Muscle of leg (tissue), 11 donors: Measurements from ENCODE around the gene ACTL7B. TPM values are rescaled to one million over a fixed set of nuclear protein-coding genes. Genes with fewer than 3 reads are reported as not detected.
"Not testable (repeated sequence)": the region's sequence is repeated elsewhere in the genome, so short reads cannot be mapped to it uniquely, and the experiment has no call there.

ENCODE experiments used
- DNase-seq: peaks from one replicate; pipeline ENCODE4 v3.0.0; 2013
- H3K27ac ChIP-seq: one replicate; pipeline ENCODE4 v1.5.1; 2013; ENCODE audit warnings: mild to moderate bottlenecking, low read length, control low read depth
- H3K27me3 ChIP-seq: one replicate; pipeline ENCODE4 v1.6.1; 2013; ENCODE audit warnings: low read length; ENCODE audit not compliant: control insufficient read depth, insufficient read depth
- H3K36me3 ChIP-seq: one replicate; pipeline ENCODE4 v1.6.1; 2013; ENCODE audit warnings: low read length; ENCODE audit not compliant: control insufficient read depth, insufficient read depth
- H3K4me1 ChIP-seq: one replicate; pipeline ENCODE4 v1.6.1; 2013; ENCODE audit warnings: low read length; ENCODE audit not compliant: control insufficient read depth, insufficient read depth
- H3K4me3 ChIP-seq: one replicate; pipeline ENCODE4 v1.5.1; 2013; ENCODE audit warnings: low read length, control low read depth
- H3K9me3 ChIP-seq: replicated peaks from 2 replicates; pipeline ENCODE4 v1.6.1; 2013; ENCODE audit warnings: low read depth, low read length; ENCODE audit not compliant: control insufficient read depth
- WGBS: methylation state at CpG from one replicate; pipeline ENCODE4 v1.1.5; 2013; ENCODE audit warnings: missing lambda C conversion rate; ENCODE audit not compliant: insufficient coverage; 5-methylcytosine and 5-hydroxymethylcytosine counted together
- polyA plus RNA-seq, 8 donors: library from polyadenylated mRNA; unstranded; fragments of 120-200 nt; gene quantifications; one replicate each; pipeline versions ENCODE4 v1.2.1 to v1.2.3, GENCODE V29; 2013; ENCODE audit warnings: inconsistent platforms in 1 of 8, low replicate concordance in 1 of 8; ENCODE audit not compliant: insufficient read length in 8 of 8, insufficient read depth in 1 of 8
- total RNA-seq: library from RNA; stranded (reverse); fragments of 120-200 nt; gene quantifications from one replicate; pipeline ENCODE4 v1.2.4, GENCODE V29; 2013

Gene ACTL7B
- total and polyA plus RNA-seq, 9 donors = not detected

- H3K27ac ChIP-seq, H3K9me3 ChIP-seq, H3K4me3 ChIP-seq, H3K27me3 ChIP-seq, H3K4me1 ChIP-seq: not testable (repeated sequence)
- DNase-seq = peak; percentile 6
- peaks cover 50% of the 10 kb centered on the region for H3K36me3 ChIP-seq
- WGBS = 65% methylated on average over 2 of the region's 3 CpGs
Measured at GRCh38 chr9:108886594-108887271, 30.9 kb upstream of the ACTL7B start.

- no peaks in the 10 kb centered on the region for H3K9me3 ChIP-seq
- no peaks in the 10 kb centered on the region for H3K27me3 ChIP-seq
- H3K4me3 ChIP-seq = no peak overlapping the region
- no peaks in the 10 kb centered on the region for H3K4me1 ChIP-seq
- WGBS = no CpG with 5 or more reads among the region's 1 CpG
- no peak overlapping the region for H3K27ac ChIP-seq
- peak; percentile 12 for DNase-seq
- H3K36me3 ChIP-seq = peaks cover 43% of the 10 kb centered on the region
Measured at GRCh38 chr9:108885643-108886348, 30.0 kb upstream of the ACTL7B start.

GRCh38 chr9:108884701-108885100, 28.9 kb upstream of the ACTL7B start:
- H3K36me3 ChIP-seq = peaks cover 44% of the 10 kb centered on the region
- no CpG with 5 or more reads among the region's 3 CpGs for WGBS
- no peak for DNase-seq

GRCh38 chr9:108883085-108883484, 27.3 kb upstream of the ACTL7B start:
- no peak overlapping the region for H3K27ac ChIP-seq
- no peaks in the 10 kb centered on the region for H3K27me3 ChIP-seq
- WGBS = 100% methylated on average over 2 of the region's 3 CpGs
- H3K9me3 ChIP-seq = no peaks in the 10 kb centered on the region
- no peak for DNase-seq
- H3K4me3 ChIP-seq = no peak overlapping the region
- H3K4me1 ChIP-seq = no peaks in the 10 kb centered on the region
- peaks cover 52% of the 10 kb centered on the region for H3K36me3 ChIP-seq

More at GRCh38 chr9:108884701-108885100, 28.9 kb upstream of the ACTL7B start:
- Histone ChIP-seq H3K4me3 (no peak overlapping the region), H3K27ac (no peak overlapping the region), H3K9me3 (no peaks in the 10 kb centered on the region), H3K4me1 (no peaks in the 10 kb centered on the region), H3K27me3 (no peaks in the 10 kb centered on the region)

GRCh38 chr9:108882052-108882888, 26.5 kb upstream of the ACTL7B start:
- H3K36me3 ChIP-seq = peaks cover 49% of the 10 kb centered on the region
- H3K9me3 ChIP-seq = no peaks in the 10 kb centered on the region
- H3K4me1 ChIP-seq = no peaks in the 10 kb centered on the region
- H3K27ac ChIP-seq = no peak overlapping the region
- no CpG with 5 or more reads among the region's 6 CpGs for WGBS
- H3K4me3 ChIP-seq = no peak overlapping the region
- H3K27me3 ChIP-seq = no peaks in the 10 kb centered on the region
- no peak for DNase-seq

- no peak for DNase-seq
- Histone ChIP-seq H3K36me3 (peaks cover 50% of the 10 kb centered on the region), H3K4me3 (no peak overlapping the region), H3K27ac (no peak overlapping the region), H3K27me3 (no peaks in the 10 kb centered on the region), H3K4me1 (no peaks in the 10 kb centered on the region), H3K9me3 (no peaks in the 10 kb centered on the region)
- no CpG with 5 or more reads among the region's 3 CpGs for WGBS
Measured at GRCh38 chr9:108880738-108881316, 25.0 kb upstream of the ACTL7B start.

GRCh38 chr9:108877524-108877923, 21.7 kb upstream of the ACTL7B start:
- no peak overlapping the region for H3K4me3 ChIP-seq
- 100% methylated on average over 1 of the region's 2 CpGs for WGBS
- H3K9me3 ChIP-seq = no peaks in the 10 kb centered on the region
- H3K27me3 ChIP-seq = no peaks in the 10 kb centered on the region
- peaks cover 55% of the 10 kb centered on the region for H3K36me3 ChIP-seq
- no peak overlapping the region for H3K27ac ChIP-seq
- H3K4me1 ChIP-seq = no peaks in the 10 kb centered on the region
- DNase-seq = no peak

- Histone ChIP-seq H3K36me3 (peaks cover 53% of the 10 kb centered on the region), H3K4me3 (no peak overlapping the region), H3K9me3 (peaks cover 2% of the 10 kb centered on the region), H3K27me3 (no peaks in the 10 kb centered on the region), H3K27ac (no peak overlapping the region), H3K4me1 (no peaks in the 10 kb centered on the region)
- no CpG with 5 or more reads among the region's 5 CpGs for WGBS
- DNase-seq = no peak
Measured at GRCh38 chr9:108876425-108876824, 20.6 kb upstream of the ACTL7B start.

GRCh38 chr9:108874058-108874788, 18.4 kb upstream of the ACTL7B start:
- no CpG with 5 or more reads among the region's 4 CpGs for WGBS
- H3K27ac ChIP-seq = no peak overlapping the region
- no peak for DNase-seq
- H3K27me3 ChIP-seq = no peaks in the 10 kb centered on the region
- H3K4me3 ChIP-seq = no peak overlapping the region
- H3K9me3 ChIP-seq = peaks cover 4% of the 10 kb centered on the region
- peaks cover 52% of the 10 kb centered on the region for H3K36me3 ChIP-seq
- H3K4me1 ChIP-seq = no peaks in the 10 kb centered on the region
